ENCODE data around the gene ZNF687.
"Not testable (repeated sequence)": the region's sequence is repeated elsewhere in the genome, so short reads cannot be mapped to it uniquely, and the experiment has no call there.

The ZNF687 gene

GRCh38 chr1:151281969-151282882, at the start of gene ZNF687:
ZNF687 (plus strand) TSS chr1:151282299; CDS start chr1:151286292, 3,993 bp downstream.
- H3K27ac ChIP-seq, result peak within 1 kb of the TSS; percentile 98
- peak; percentile 100 for DNase-seq (ENCODE audit: low read depth, low spot score)

DNA sequence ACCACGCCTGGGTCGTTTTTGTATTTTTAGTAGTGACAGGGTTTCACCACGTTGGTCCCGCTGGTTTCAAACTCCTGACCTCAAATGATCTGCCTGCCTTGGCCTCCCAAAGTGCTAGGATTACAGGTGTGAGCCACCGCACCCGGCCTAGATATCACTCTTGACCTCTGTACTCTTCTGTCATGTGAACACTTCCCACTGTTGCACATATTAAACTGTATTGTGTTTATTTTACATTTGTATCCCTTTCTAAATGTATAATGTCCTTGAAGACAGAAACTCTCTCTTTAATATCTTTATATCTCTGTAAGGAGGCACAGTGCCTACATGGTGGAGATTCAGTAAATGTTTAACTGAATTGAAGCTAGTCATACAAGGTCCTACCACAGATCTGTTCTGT, 46.9 kb upstream of the ZNF687 start:
- no peak overlapping the region for H3K27ac ChIP-seq
- DNase-seq (ENCODE audit: low read depth, low spot score), result no peak

DNA sequence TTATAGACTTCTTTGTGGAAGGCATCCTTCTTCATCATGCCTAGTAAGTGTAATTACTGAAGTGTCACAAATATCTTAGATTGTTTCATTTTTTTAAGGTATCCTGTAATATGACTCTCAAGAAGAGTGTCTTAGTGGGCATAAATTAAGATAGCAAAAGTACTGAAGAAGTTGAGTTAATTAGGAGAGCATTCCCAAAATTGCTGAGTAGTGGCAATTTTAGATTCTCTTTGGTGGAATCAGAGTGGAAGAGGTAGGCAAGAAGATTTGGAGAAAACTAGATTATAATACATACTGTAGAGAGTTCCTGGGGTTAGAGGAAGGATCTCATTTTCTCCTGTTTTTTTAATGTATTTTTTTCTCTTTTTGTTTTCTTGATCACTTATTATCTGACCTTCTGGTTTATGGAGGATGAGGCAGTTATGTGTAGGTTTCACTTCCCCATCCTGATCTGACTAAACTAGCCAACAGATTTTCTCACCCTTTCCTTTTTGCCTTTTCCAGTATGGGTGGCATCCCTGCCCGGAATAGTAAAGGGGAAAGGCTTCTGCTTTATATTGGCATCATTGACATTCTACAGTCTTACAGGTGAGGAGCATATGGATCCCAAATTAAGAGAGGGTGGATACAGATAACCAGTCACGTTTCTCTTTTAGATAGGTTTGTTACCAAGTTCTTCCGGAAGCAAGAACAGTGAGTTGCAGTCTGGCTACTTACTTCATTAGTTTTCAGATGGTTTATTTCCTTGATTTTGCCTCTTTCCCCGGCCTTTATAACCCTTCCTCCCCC, 44.2 kb upstream of the ZNF687 start:
- no peak for DNase-seq (ENCODE audit: low read depth, low spot score)
- no peak overlapping the region for H3K27ac ChIP-seq

DNA sequence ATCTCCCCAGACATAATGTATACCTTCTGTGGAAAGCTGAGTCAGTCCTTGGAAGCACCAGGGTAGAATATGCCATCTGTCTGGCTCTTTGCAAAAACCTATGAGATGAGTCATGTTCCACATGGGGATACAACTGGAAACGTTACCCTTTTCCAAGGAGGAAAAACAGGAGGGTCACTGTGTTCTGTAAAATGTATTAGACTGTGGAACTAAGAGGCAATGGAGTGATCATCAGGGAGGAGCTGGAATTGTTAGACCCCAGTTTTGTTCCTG, 43.7 kb upstream of the ZNF687 start:
- DNase-seq (ENCODE audit: low read depth, low spot score), result no peak
- no peak overlapping the region for H3K27ac ChIP-seq

GRCh38 chr1:151242442-151242841, 39.7 kb upstream of the ZNF687 start:
- DNase-seq (ENCODE audit: low read depth, low spot score), result no peak
- no peak overlapping the region for H3K27ac ChIP-seq

- DNase-seq (ENCODE audit: low read depth, low spot score), result no peak
These were observed 38.3 kb upstream of the ZNF687 start for GRCh38 chr1:151243683-151244216.

GRCh38 chr1:151246786-151247185, 35.3 kb upstream of the ZNF687 start:
- H3K27ac ChIP-seq, result no peak overlapping the region
- no peak for DNase-seq (ENCODE audit: low read depth, low spot score)

More at GRCh38 chr1:151243683-151244216, 38.3 kb upstream of the ZNF687 start:
- H3K27ac ChIP-seq, result no peak overlapping the region

- no peak overlapping the region for H3K27ac ChIP-seq
- no peak for DNase-seq (ENCODE audit: low read depth, low spot score)
These were observed 30.2 kb upstream of the ZNF687 start for GRCh38 chr1:151251656-151252470.

GRCh38 chr1:151254217-151255213, 27.6 kb upstream of the ZNF687 start, which contains the start of gene PSMD4:
PSMD4 (plus strand) TSS chr1:151254734; CDS start chr1:151254783, 49 bp downstream.
- peak; percentile 76 for DNase-seq (ENCODE audit: low read depth, low spot score)
- H3K27ac ChIP-seq, result peak within 1 kb of the TSS; percentile 83

DNA sequence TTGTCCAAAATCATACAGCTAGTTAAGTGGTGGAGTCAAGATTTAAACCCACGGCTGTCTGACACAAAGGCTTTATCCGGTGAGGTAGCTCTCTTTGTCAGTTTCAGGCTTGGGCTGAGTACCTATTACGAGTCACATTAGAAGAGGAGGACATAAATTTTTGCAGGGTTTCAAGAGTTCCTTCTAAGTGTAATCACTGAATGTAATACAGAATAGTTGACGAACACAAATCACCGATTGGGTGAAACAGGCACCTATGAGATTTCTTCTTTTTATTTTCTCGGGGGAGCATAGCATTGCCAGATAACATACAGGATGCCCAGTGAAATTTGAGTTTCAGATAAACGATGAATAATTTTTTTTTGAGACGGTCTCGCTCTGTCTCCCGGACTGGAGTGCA, 26.7 kb upstream of the ZNF687 start:
- H3K27ac ChIP-seq, result peak overlapping the region; percentile 83
- no peak for DNase-seq (ENCODE audit: low read depth, low spot score)

DNA sequence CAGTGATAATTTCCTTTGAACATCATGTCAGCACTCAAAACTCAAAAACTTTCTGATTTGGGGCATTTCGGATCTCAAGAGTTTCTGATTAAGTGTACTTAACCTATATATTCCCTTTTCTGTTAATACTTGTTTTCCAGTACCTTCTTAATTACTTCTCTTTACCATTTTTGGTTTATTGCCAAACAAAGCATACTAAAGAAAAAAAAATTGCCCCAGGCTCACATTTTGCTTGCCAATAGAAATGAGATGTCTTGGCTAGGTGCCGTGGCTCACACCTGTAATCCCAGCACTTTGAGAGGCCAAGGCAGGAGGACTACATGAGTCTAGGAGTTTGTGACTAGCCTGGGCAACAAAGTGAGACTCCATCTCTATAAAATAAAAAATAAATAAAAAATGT, 22.7 kb upstream of the ZNF687 start:
- H3K27ac ChIP-seq, result no peak overlapping the region
- DNase-seq (ENCODE audit: low read depth, low spot score), result no peak

GRCh38 chr1:151265446-151266236, 16.5 kb upstream of the ZNF687 start:
- DNase-seq (ENCODE audit: low read depth, low spot score), result no peak
- H3K27ac ChIP-seq, result no peak overlapping the region

DNA sequence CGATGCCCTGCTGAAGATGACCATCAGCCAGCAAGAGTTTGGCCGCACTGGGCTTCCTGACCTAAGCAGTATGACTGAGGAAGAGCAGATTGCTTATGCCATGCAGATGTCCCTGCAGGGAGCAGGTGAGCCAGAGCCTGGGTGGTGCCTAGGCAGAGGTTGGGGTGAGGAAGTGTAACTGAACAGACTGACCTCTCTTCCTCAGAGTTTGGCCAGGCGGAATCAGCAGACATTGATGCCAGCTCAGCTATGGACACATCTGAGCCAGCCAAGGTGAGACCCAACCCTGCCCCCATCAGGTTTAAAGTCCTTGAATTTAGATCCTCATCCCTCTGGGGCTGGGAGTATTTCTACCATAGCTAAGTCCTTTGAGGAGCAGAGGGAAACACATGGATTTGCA, 15.8 kb upstream of the ZNF687 start:
- DNase-seq (ENCODE audit: low read depth, low spot score), result no peak
- peak overlapping the region; percentile 83 for H3K27ac ChIP-seq

DNA sequence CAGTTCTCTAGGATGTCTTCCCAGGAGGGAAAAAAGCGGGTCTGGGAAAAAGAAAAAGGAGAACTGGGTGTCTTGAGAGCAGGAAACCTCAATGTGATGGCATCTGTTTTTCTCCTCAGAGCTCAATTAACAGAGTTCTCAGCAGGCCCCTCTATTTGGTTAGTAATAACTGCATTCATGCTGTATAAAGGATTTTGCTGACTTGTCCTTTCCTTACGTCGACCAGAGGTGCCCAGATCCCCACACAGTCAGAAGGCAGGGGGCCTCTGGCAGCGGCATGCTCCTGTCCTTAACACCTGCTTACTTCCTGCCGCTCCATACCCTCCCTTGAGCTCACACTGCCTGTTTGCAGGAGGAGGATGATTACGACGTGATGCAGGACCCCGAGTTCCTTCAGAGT, 15.3 kb upstream of the ZNF687 start:
- DNase-seq (ENCODE audit: low read depth, low spot score), result no peak

GRCh38 chr1:151267760-151268159, 14.3 kb upstream of the ZNF687 start:
- DNase-seq (ENCODE audit: low read depth, low spot score), result peak; percentile 72

More for the DNA sequence above, 15.3 kb upstream of the ZNF687 start:
- H3K27ac ChIP-seq, result peak overlapping the region; percentile 83

DNA sequence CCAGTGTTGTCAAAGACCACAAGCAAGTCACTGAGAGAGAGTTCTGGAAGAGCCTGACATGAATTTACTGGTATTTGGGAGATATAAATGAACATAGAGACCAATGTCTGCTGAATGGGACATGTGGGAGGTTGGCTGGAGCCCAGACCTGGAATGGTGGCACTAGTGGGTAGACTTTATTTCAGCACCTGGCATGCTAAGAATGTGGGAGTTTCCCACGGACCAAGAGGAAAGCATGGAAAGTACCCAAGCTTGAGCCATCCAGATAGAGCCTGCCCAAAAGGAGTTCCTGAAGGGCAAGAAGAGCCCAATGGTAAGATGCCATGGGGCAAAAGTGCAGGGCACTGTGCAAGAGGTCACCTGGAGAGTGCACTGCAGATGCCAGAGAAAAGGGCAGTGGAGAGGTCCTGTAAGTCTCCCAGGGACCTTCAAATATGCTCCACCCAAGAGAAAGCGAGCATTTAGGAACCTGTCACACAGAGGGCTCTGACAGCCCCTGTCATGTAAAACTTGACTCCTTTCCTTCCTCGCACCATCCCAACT, 8.1 kb upstream of the ZNF687 start:
- no peak for DNase-seq (ENCODE audit: low read depth, low spot score)
- H3K27ac ChIP-seq, result no peak overlapping the region

More at GRCh38 chr1:151267760-151268159, 14.3 kb upstream of the ZNF687 start:
- H3K27ac ChIP-seq, result peak overlapping the region; percentile 83

DNA sequence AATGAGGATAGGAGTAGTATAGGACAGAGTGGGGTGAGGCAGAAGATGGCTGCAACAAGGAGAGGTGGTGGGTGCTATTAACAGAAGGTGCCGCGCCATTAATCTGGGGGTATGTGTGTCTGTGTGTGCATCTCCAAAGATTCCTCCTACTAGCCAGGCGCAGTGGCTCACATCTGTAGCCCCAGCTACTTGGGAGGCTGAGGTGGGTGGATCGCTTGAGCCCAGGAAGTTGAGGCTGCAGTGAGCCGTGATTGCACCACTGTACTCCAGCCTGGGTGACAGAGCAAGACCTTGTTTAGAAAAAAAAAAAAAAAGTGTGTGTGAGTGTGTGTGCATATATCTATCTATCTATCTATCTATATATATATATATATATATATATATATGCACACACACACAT, 6.8 kb upstream of the ZNF687 start:
- H3K27ac ChIP-seq; DNase-seq (ENCODE audit: low read depth, low spot score): not testable (repeated sequence)

DNA sequence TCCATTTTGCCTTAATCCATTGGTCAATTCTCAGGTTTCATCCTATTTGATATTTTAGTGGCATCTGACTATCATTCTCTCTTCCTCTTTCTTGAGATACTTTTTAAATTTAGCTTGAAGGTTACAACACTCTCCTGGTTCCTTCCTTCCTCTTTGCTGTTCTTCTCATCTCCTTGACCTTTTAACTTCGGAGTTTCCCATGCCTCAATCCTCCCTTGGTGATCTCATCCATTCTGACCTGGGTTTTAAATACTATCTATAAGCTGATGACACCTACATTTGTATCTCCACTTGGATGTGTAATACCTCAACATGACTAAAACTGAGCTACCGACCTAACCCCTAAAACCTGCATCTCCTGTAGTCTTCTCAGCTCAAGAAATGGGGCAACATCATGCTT, 4.8 kb upstream of the ZNF687 start:
- no peak overlapping the region for H3K27ac ChIP-seq

More for the DNA sequence above, 4.8 kb upstream of the ZNF687 start:
- no peak for DNase-seq (ENCODE audit: low read depth, low spot score)

Measured in epithelial cell of prostate (primary cell).